ENCODE measurements around the gene CEP20.

The CEP20 gene

GRCh38 chr16:15827709-15828343 is 60.6 kb downstream of the CEP20 start:
- no peak for DNase-seq

- no peak for DNase-seq
Observed at GRCh38 chr16:15827299-15827698, 61.1 kb downstream of the CEP20 start.

GRCh38 chr16:15825750-15826305 is 62.6 kb downstream of the CEP20 start:
- no peak for DNase-seq

GRCh38 chr16:15822957-15823356 is 65.4 kb downstream of the CEP20 start:
- DNase-seq, result no peak

GRCh38 chr16:15820837-15821236 is 67.6 kb downstream of the CEP20 start:
- no peak for DNase-seq

GRCh38 chr16:15819046-15819445 is 69.4 kb downstream of the CEP20 start:
- DNase-seq, result no peak

GRCh38 chr16:15817446-15817845 is 71.0 kb downstream of the CEP20 start:
- DNase-seq, result no peak

GRCh38 chr16:15816228-15816627 is 72.2 kb downstream of the CEP20 start:
- no peak for DNase-seq

All from activated CD4-positive, alpha-beta T cell treated with anti-CD3 and anti-CD28 coated beads, Interleukin-2, amount 50 U/mL, for 16 hours (primary cell).